HepG2 (cell line): ENCODE data around the gene SLC34A3. TPM values are rescaled to one million over a fixed set of nuclear protein-coding genes. Genes with fewer than 3 reads are reported as not detected.

Experiments
- BRCA1 ChIP-seq: sonication (generic); formaldehyde crosslinking; IDR thresholded peaks from 2 replicates; pipeline ENCODE4 v1.4.0; 2020; ENCODE audit warnings: missing genetic modification reagents
- CTCF ChIP-seq: sonication (generic); formaldehyde crosslinking; IDR thresholded peaks from 2 replicates; pipeline ENCODE4 v1.5.0; 2020; ENCODE audit warnings: mild to moderate bottlenecking, missing genetic modification reagents, moderate library complexity
- DMAP1 ChIP-seq: IDR thresholded peaks from 2 replicates; pipeline ENCODE4 v1.6.1; 2016
- HOXA7 ChIP-seq: sonication (generic); formaldehyde crosslinking; IDR thresholded peaks from 2 replicates; pipeline ENCODE4 v1.8.1; 2022; ENCODE audit warnings: mild to moderate bottlenecking, missing genetic modification reagents, moderate library complexity
- KDM3A ChIP-seq: IDR thresholded peaks from 2 replicates; pipeline ENCODE4 v1.6.1; 2018; ENCODE audit warnings: low read depth, missing compliant biosample characterization
- KDM6A ChIP-seq: IDR thresholded peaks from 2 replicates; pipeline ENCODE4 v1.6.1; 2016; ENCODE audit warnings: low read depth
- MAF1 ChIP-seq: sonication (generic); formaldehyde crosslinking; IDR thresholded peaks from 2 replicates; pipeline ENCODE4 v1.5.0; 2020; ENCODE audit warnings: missing genetic modification reagents, borderline replicate concordance
- PHF21A ChIP-seq: sonication (generic); formaldehyde crosslinking; IDR thresholded peaks from 2 replicates; pipeline ENCODE4 v1.5.0; 2020; ENCODE audit warnings: mild to moderate bottlenecking, missing genetic modification reagents
- PLRG1 ChIP-seq: fragments of 450-650 bp; conservative IDR thresholded peaks from 2 replicates; pipeline ENCODE4 v1.6.1; 2016
- POGZ ChIP-seq: sonication (generic); formaldehyde crosslinking; IDR thresholded peaks from 2 replicates; pipeline ENCODE4 v1.4.0; 2020; ENCODE audit warnings: mild to moderate bottlenecking, missing genetic modification reagents
- SMYD3 ChIP-seq: sonication (generic); formaldehyde crosslinking; IDR thresholded peaks from 2 replicates; pipeline ENCODE4 v1.8.1; 2023; ENCODE audit warnings: mild to moderate bottlenecking, missing genetic modification reagents
- ZBTB2 ChIP-seq: sonication (generic); formaldehyde crosslinking; IDR thresholded peaks from 2 replicates; pipeline ENCODE4 v1.8.0; 2022; ENCODE audit warnings: low read depth, missing genetic modification reagents
- ZC3H13 ChIP-seq: sonication (generic); formaldehyde crosslinking; IDR thresholded peaks from 2 replicates; pipeline ENCODE4 v1.8.1; 2023; ENCODE audit warnings: mild to moderate bottlenecking, missing genetic modification reagents, moderate library complexity
- ZFP82 ChIP-seq: sonication (generic); formaldehyde crosslinking; IDR thresholded peaks from 2 replicates; pipeline ENCODE4 v1.5.1; 2020; ENCODE audit warnings: mild to moderate bottlenecking, missing genetic modification reagents, borderline replicate concordance
- ZNF224 ChIP-seq: sonication (generic); formaldehyde crosslinking; IDR thresholded peaks from 2 replicates; pipeline ENCODE4 v1.5.0; 2020; ENCODE audit warnings: mild to moderate bottlenecking, missing genetic modification reagents
- ZNF275 ChIP-seq: sonication (generic); formaldehyde crosslinking; IDR thresholded peaks from 2 replicates; pipeline ENCODE4 v1.8.0; 2022; ENCODE audit warnings: missing genetic modification reagents, mild to moderate bottlenecking, inconsistent platforms, borderline replicate concordance
- ZNF567 ChIP-seq: sonication (generic); formaldehyde crosslinking; IDR thresholded peaks from 2 replicates; pipeline ENCODE4 v1.8.1; 2023; ENCODE audit warnings: mild to moderate bottlenecking, missing genetic modification reagents, borderline replicate concordance
- ZNF605 ChIP-seq: sonication (generic); formaldehyde crosslinking; IDR thresholded peaks from 2 replicates; pipeline ENCODE4 v1.8.0; 2022; ENCODE audit warnings: mild to moderate bottlenecking, missing genetic modification reagents
- ZNF691 ChIP-seq: sonication (generic); formaldehyde crosslinking; IDR thresholded peaks from 2 replicates; pipeline ENCODE4 v1.4.0; 2020; ENCODE audit warnings: missing genetic modification reagents, low read depth, mild to moderate bottlenecking, borderline replicate concordance
- ZNF790 ChIP-seq: sonication (generic); formaldehyde crosslinking; IDR thresholded peaks from 2 replicates; pipeline ENCODE4 v1.8.0; 2022; ENCODE audit warnings: missing genetic modification reagents, mild to moderate bottlenecking, borderline replicate concordance
- ZNF878 ChIP-seq: sonication (generic); formaldehyde crosslinking; IDR thresholded peaks from 2 replicates; pipeline ENCODE4 v1.8.1; 2023; ENCODE audit warnings: mild to moderate bottlenecking, missing genetic modification reagents, moderate library complexity
- polyA plus RNA-seq, 8 experiments: library from polyadenylated mRNA; depleted of rRNA in 3 of 8; stranded (reverse) in 7 of 8; unstranded in 1 of 8; fragments of >200 nt; fragmentation: Illumina TruSeq in 4 of 8; extraction: Trizol in 4 of 8; gene quantifications; 2 replicates each; pipeline versions ENCODE4 v1.2.1 to v1.2.3, GENCODE V29; 2011 to 2016; ENCODE audit warnings: low read depth in 4 of 8, missing spikeins in 1 of 8, mixed read lengths in 1 of 8; ENCODE audit not compliant: insufficient read depth in 1 of 8
- total RNA-seq, 5 experiments: library from RNA; depleted of rRNA; stranded (reverse); fragments of >200 nt; fragmentation: Illumina TruSeq; extraction: Trizol; gene quantifications; 2 replicates each; pipeline ENCODE4 v1.2.3, GENCODE V29; 2016; ENCODE audit warnings: low read depth in 1 of 5
- TF ChIP-seq, protein P1 (sequence below): sonication (generic); formaldehyde crosslinking; IDR thresholded peaks from 2 replicates; pipeline ENCODE4 v1.4.0; 2020; ENCODE audit warnings: missing genetic modification reagents, mild to moderate bottlenecking, borderline replicate concordance

The SLC34A3 gene
- total and polyA plus RNA-seq, 2 of the 13 experiments (the other 11 are each of a cell fraction or from before 2014, with no cell fraction given), result 0.07 to 1.0 TPM

DNA sequence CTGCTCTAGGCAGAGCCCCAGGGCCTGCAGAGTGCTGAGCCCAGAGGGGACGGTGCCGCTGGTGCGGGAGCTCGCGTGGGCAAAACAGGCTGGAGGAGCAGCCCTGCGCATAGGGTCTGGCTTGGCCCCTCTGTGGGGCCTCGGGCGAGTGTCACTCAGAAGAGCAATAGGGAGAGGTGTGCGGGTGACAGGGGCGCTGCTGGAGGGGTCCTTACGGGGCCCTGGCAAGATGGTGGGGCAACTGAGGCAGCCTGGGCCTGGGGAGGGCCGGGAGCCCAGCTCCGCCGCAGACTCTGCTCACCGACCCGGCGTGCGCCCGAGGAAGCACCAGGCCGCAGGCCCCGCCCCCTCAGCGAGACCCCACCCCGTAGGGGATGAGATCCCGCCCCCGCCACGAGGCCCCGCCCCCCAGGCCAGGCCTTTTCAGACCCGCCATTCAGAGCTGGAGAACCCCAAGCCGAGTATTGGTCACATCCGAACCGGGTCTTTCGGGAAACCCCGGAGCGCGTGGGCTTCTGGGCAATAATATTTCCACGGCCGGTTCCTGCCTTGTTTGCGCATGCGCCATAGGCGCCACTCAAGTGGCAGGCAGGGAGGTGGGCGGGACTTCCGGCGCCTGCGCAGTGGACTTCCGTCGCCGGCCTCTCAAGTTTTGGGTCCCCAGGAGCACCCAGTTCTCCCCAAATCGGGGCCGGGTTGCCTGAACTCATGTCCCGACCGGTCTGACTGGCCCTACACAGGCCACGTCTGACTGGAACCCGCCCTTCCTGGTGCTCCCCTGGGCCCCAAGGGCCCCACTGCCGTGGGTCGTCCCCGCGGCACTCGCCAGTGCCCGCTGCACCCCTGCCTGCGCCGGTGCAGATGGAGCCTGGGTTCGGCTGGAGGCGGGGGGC is 7.4 kb upstream of the SLC34A3 start (continued):
- TF ChIP-seq ZNF605 (0 out of 2 replicates have a peak, but pooled peaks have one; percentile 14), MAF1 (CRISPR knock-in tag) (no peak), ZNF878 (no peak), BRCA1 (no peak), CTCF (no peak), POGZ (CRISPR knock-in tag) (no peak), ZBTB2 (CRISPR knock-in tag) (peak; percentile 6; the same call in 1 of the 2 replicates), ZNF691 (CRISPR knock-in tag) (peak; percentile 76; the same call in 1 of the 2 replicates), KDM6A (no peak), PLRG1 (no peak), ZNF790 (CRISPR knock-in tag) (no peak), HOXA7 (CRISPR knock-in tag) (no peak), SMYD3 (CRISPR knock-in tag) (no peak), PHF21A (CRISPR knock-in tag) (peak; percentile 45; the same call in 1 of the 2 replicates), ZNF224 (CRISPR knock-in tag) (no peak), KDM3A (CRISPR knock-in tag) (no peak), DMAP1 (CRISPR knock-in tag) (0 out of 2 replicates have a peak, but pooled peaks have one; percentile 4), ZC3H13 (CRISPR knock-in tag) (peak; percentile 18), ZFP82 (CRISPR knock-in tag) (no peak), ZNF567 (CRISPR knock-in tag) (0 out of 2 replicates have a peak, but pooled peaks have one; percentile 18), ZNF275 (no peak; the same call in 1 of the 2 replicates)
- TF ChIP-seq, protein P1, sequence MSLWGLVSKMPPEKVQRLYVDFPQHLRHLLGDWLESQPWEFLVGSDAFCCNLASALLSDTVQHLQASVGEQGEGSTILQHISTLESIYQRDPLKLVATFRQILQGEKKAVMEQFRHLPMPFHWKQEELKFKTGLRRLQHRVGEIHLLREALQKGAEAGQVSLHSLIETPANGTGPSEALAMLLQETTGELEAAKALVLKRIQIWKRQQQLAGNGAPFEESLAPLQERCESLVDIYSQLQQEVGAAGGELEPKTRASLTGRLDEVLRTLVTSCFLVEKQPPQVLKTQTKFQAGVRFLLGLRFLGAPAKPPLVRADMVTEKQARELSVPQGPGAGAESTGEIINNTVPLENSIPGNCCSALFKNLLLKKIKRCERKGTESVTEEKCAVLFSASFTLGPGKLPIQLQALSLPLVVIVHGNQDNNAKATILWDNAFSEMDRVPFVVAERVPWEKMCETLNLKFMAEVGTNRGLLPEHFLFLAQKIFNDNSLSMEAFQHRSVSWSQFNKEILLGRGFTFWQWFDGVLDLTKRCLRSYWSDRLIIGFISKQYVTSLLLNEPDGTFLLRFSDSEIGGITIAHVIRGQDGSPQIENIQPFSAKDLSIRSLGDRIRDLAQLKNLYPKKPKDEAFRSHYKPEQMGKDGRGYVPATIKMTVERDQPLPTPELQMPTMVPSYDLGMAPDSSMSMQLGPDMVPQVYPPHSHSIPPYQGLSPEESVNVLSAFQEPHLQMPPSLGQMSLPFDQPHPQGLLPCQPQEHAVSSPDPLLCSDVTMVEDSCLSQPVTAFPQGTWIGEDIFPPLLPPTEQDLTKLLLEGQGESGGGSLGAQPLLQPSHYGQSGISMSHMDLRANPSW (CRISPR knock-in tag), result no peak
